ENCODE results near the gene CBLL1. TPM values are rescaled to one million over a fixed set of nuclear protein-coding genes. Genes with fewer than 3 reads are reported as not detected.

Gene CBLL1
- total RNA-seq, 2 donors from 2014 or later = 19.3 to 31.9 TPM

GRCh38 chr7:107725138-107725740, 18.7 kb upstream of the CBLL1 start:
- H3K36me3 ChIP-seq = no peaks in the 10 kb centered on the region
- H3K4me3 ChIP-seq = no peak overlapping the region
- H3K9me3 ChIP-seq = no peaks in the 10 kb centered on the region
- no peaks in the 10 kb centered on the region for H3K4me1 ChIP-seq
- H3K27ac ChIP-seq = no peak overlapping the region
- H3K27me3 ChIP-seq = no peaks in the 10 kb centered on the region
- peak; percentile 52 to 82 for TF ChIP-seq CTCF (IDR thresholded peaks at IDR 0.05)
- DNase-seq (ENCODE audit: low spot score) = no peak

DNA sequence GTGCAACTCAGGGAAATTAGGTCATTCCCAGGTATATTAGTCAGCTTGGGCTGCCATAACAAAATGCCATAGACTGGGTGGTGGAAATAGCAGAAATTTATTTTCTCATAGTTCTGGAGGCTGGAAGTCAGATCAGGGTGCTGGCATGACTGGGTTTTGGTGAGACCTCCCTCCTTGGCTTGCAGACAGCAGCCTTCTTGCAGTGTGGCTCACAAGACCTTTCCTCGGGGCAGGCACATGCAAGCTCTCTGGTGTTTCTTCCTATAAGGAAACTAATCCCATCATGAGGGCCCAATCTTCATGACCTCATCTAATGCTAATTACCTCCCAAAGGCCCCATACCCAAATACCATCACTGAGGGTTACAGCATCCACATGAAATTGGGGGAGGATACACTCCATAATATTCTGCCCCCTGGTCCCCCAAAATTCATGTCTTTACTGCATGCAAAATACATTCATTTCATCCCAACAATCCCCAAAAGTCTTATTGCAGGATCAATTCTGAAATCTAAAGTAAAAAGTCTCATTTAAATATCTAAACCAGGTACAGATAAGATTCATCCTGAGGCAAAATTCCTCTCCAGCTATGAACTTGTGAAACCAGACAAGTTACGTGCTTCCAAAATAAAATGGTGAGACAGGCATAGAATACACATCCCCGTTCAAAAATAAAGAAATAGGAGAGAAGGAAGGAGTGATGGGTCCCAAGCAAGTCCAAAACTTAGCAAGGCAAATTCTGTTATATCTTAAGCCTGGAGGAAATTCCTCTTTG, 17.4 kb upstream of the CBLL1 start:
- no peak for TF ChIP-seq CTCF (IDR thresholded peaks at IDR 0.05)
- Histone ChIP-seq H3K27me3 (no peaks in the 10 kb centered on the region), H3K9me3 (no peaks in the 10 kb centered on the region), H3K4me1 (no peaks in the 10 kb centered on the region), H3K36me3 (no peaks in the 10 kb centered on the region), H3K27ac (no peak overlapping the region), H3K4me3 (no peak overlapping the region)
- DNase-seq (ENCODE audit: low spot score) = no peak

DNA sequence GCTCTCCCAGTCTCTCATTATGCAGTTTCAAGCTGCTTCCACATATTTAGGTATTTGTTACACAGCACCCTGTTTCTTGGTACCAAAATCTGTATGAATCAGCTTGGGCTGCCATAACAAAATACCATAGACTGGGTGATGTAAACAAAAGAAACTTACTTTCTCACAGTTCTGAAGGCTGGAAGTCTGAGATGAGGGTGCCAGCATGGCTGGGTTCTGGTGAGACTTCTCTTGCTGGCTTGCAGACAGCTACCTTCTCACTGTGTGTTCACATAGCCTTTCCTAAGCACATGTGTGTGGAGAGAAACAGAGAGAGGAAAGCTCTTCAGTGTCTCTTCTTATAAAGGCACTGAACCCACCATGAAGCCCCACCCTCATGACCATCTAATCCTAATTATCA, 15.7 kb upstream of the CBLL1 start:
- DNase-seq (ENCODE audit: low spot score) = no peak
- H3K9me3 ChIP-seq = no peaks in the 10 kb centered on the region
- H3K27me3 ChIP-seq = no peaks in the 10 kb centered on the region
- no peaks in the 10 kb centered on the region for H3K4me1 ChIP-seq
- no peak overlapping the region for H3K4me3 ChIP-seq
- H3K36me3 ChIP-seq = no peaks in the 10 kb centered on the region
- no peak overlapping the region for H3K27ac ChIP-seq
- no peak for TF ChIP-seq CTCF (IDR thresholded peaks at IDR 0.05)

DNA sequence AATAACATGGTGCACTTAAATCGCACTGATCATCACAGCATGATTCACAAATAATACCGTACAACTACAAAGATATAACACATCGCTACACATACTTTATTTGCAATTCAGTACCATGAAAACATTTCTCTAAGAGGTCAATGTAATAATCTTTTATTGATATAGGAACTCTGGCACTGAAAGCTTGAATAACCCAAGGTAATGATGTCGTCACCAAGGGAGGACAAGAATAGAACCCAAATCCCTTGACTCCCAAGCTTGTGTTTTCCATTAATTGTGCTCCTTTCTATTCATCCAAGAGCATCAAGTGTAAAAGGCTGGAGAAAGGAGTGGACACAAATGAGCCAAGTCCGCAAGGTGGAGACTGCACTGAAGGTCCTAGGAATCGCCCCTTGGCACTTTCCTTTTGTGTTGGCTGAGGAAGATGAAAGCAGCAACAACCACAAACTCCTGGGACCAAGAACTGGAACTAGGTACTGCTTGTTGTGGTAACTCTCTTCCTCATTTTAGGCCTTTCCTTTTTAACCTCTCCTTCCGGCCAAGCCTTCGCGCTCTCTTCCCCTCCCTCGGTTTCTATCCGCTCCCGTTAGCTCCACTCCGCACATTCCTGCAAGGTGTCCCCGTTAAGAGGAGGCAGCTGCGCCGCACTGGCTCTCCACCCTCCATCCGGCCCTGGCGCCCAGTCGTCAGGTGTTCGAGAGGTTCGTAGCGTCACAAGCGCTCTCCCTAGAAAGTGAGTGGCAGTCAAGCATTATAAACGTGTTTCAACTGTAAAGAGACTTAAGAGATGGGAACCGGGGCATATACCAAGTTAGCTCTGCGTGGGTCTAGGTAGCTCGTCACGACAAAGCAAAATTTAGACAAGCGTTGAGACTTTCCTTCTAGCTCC, 1.0 kb upstream of the CBLL1 start:
- peak overlapping the region; percentile 72 to 94 for H3K4me3 ChIP-seq
- H3K36me3 ChIP-seq = no peaks in the 10 kb centered on the region
- no peaks in the 10 kb centered on the region for H3K27me3 ChIP-seq
- DNase-seq (ENCODE audit: low spot score) = no peak
- H3K27ac ChIP-seq = peak overlapping the region; percentile 97 to 98
- TF ChIP-seq CTCF (IDR thresholded peaks at IDR 0.05) = no peak
- H3K4me1 ChIP-seq = peaks cover 0 to 25% of the 10 kb centered on the region in 2 donors
- H3K9me3 ChIP-seq = no peaks in the 10 kb centered on the region

GRCh38 chr7:107744345-107744750, 406 bp downstream of the CBLL1 start:
- H3K27ac ChIP-seq = peak overlapping the region; percentile 97 to 98
- peaks cover 0 to 25% of the 10 kb centered on the region in 2 donors for H3K4me1 ChIP-seq
- no peaks in the 10 kb centered on the region for H3K27me3 ChIP-seq
- no peaks in the 10 kb centered on the region for H3K9me3 ChIP-seq
- peaks cover 2% of the 10 kb centered on the region for H3K36me3 ChIP-seq
- TF ChIP-seq CTCF (IDR thresholded peaks at IDR 0.05) = no peak
- H3K4me3 ChIP-seq = peak overlapping the region; percentile 72 to 94
- DNase-seq (ENCODE audit: low spot score) = no peak

Measured in right atrium auricular region (tissue), 2 donors.